K562 (cell line): Measurements from ENCODE around the gene CACNG8. TPM values are rescaled to one million over a fixed set of nuclear protein-coding genes. Genes with fewer than 3 reads are reported as not detected.

Experiments used
- ATAC-seq: fragments of 200-7000 bp; cut with Tn5 transposase; 3 replicates; pipeline ENCODE4 v1.9.1; 2020; ENCODE audit warnings: moderate library complexity
- BruUV-seq: library from RNA; stranded (reverse); fragments of 400-500 nt; replicated peaks from 2 replicates; lab custom pipeline; 2021; lab: Mats Ljungman, UMichigan
- CTCF ChIA-PET: fragments of 300-600 bp; formaldehyde crosslinking; extraction: SDS; loops from one replicate; lab custom pipeline; 2021; ENCODE audit warnings: low intra/inter-chr PET ratio; lab: Yijun Ruan, JAX
- POLR2A ChIA-PET: fragments of 300-600, 350-650 bp; sonication (Branson Sonifier 250); formaldehyde crosslinking; extraction: SDS; loops from one replicate; lab custom pipeline; 2021; ENCODE audit warnings: antibody characterized with exemption, inconsistent platforms; lab: Yijun Ruan, JAX
- DNase-seq, 4 experiments: peaks; one replicate each; pipeline versions ENCODE4 v3.0.0 to v3.0.0-alpha.2; 2011 to 2018; ENCODE audit warnings: low spot score in 3 of 4, mixed read lengths in 3 of 4; ENCODE audit errors: extremely low read depth in 1 of 4
- FAIRE-seq: peaks from 2 replicates; lab custom pipeline; 2011; peaks lifted over from hg19 to GRCh38; lab: Jason Lieb, UNC
- H2AFZ ChIP-seq: 2 replicates; pipeline ENCODE4 v1.6.0; 2011; ENCODE audit warnings: low read depth, low read length, control low read depth, inconsistent platforms
- H3K27ac ChIP-seq: fragments of 200-600 bp; 3 replicates; pipeline ENCODE4 v1.8.0; 2011; ENCODE audit warnings: low read depth, mild to moderate bottlenecking, control low read depth, inconsistent platforms, low read length, moderate library complexity, mixed read lengths; ENCODE audit errors: extremely low read depth
- H3K27me3 ChIP-seq, 2 experiments: fragments of 300-600 bp in 1 of 2; 2 replicates in 1 of 2; 3 replicates in 1 of 2; pipeline versions ENCODE4 v1.6.0 to v1.8.0; 2011; ENCODE audit warnings: inconsistent platforms in 2 of 2, low read length in 2 of 2, mild to moderate bottlenecking in 1 of 2, mixed read lengths in 1 of 2, moderate library complexity in 1 of 2; ENCODE audit not compliant: control insufficient read depth in 2 of 2, insufficient read depth in 2 of 2
- H3K36me3 ChIP-seq: fragments of 300-600 bp; 3 replicates; pipeline ENCODE4 v1.8.0; 2011; ENCODE audit warnings: mild to moderate bottlenecking, low read length, inconsistent platforms; ENCODE audit not compliant: control insufficient read depth, insufficient read depth
- H3K4me1 ChIP-seq, 2 experiments: fragments of 200-600 bp in 1 of 2; replicated peaks in 1 of 2; 2 replicates in 1 of 2; 3 replicates in 1 of 2; pipeline versions ENCODE4 v1.5.1 to v1.8.0; 2011; ENCODE audit warnings: inconsistent platforms in 2 of 2, low read length in 2 of 2, mild to moderate bottlenecking in 1 of 2, mixed read lengths in 1 of 2, moderate library complexity in 1 of 2; ENCODE audit not compliant: control insufficient read depth in 2 of 2, insufficient read depth in 2 of 2
- H3K4me2 ChIP-seq: 2 replicates; pipeline ENCODE4 v1.6.1; 2011; ENCODE audit warnings: low read length, control low read depth, inconsistent platforms, mixed read lengths; ENCODE audit not compliant: insufficient read depth
- H3K4me3 ChIP-seq: fragments of 200-600 bp; sonication (generic), shearing (Covaris generic); 2 replicates; pipeline ENCODE4 v1.5.1; 2016; ENCODE audit warnings: control low read depth, inconsistent platforms
- H3K79me2 ChIP-seq: fragments of 200-600 bp; 3 replicates; pipeline ENCODE4 v1.8.0; 2011; ENCODE audit warnings: low read length, inconsistent platforms; ENCODE audit not compliant: control insufficient read depth, insufficient read depth
- H3K9ac ChIP-seq, 2 experiments: 2 replicates each; pipeline versions ENCODE4 v1.6.0 to v1.6.1; 2011; ENCODE audit warnings: low read depth in 2 of 2, low read length in 2 of 2, control low read depth in 1 of 2, inconsistent platforms in 1 of 2, mild to moderate bottlenecking in 1 of 2, mixed read lengths in 1 of 2; ENCODE audit not compliant: insufficient read depth in 1 of 2
- H3K9me1 ChIP-seq: one replicate; pipeline ENCODE4 v1.6.0; 2011; ENCODE audit warnings: inconsistent platforms, mild to moderate bottlenecking, low read length, moderate library complexity; ENCODE audit not compliant: control insufficient read depth, insufficient read depth
- H3K9me3 ChIP-seq: replicated peaks from 2 replicates; pipeline ENCODE4 v1.5.1; 2011; ENCODE audit warnings: low read depth, low read length, inconsistent platforms; ENCODE audit not compliant: control insufficient read depth, insufficient read depth
- H4K20me1 ChIP-seq: replicated peaks from 2 replicates; pipeline ENCODE4 v1.6.1; 2011; ENCODE audit warnings: low read length, inconsistent platforms, mixed read lengths; ENCODE audit not compliant: control insufficient read depth, insufficient read depth
- HDAC1 ChIP-seq, 2 experiments: fragments of 450-650 bp; IDR thresholded peaks; 2 replicates each; pipeline ENCODE4 v1.6.1; 2016 to 2017; ENCODE audit warnings: inconsistent platforms in 1 of 2, mild to moderate bottlenecking in 1 of 2, moderate library complexity in 1 of 2
- MTA1 ChIP-seq: fragments of 450-650 bp; IDR thresholded peaks from 2 replicates; pipeline ENCODE4 v1.6.1; 2017; ENCODE audit warnings: borderline replicate concordance
- PCBP1 ChIP-seq: fragments of 200-400 bp; formaldehyde crosslinking; IDR thresholded peaks from 2 replicates; pipeline ENCODE4 v1.6.1; 2018; ENCODE audit warnings: mild to moderate bottlenecking, low read depth, low read length; ENCODE audit not compliant: poor library complexity, severe bottlenecking
- PKNOX1 ChIP-seq: fragments of 450-650 bp; IDR thresholded peaks from 2 replicates; pipeline ENCODE4 v1.6.1; 2016
- RBM14 ChIP-seq: fragments of 200-400 bp; formaldehyde crosslinking; IDR thresholded peaks from 2 replicates; pipeline ENCODE4 v1.6.1; 2018; ENCODE audit warnings: low read depth, mild to moderate bottlenecking, low read length, moderate library complexity, borderline replicate concordance; ENCODE audit not compliant: insufficient read depth
- TARDBP ChIP-seq: fragments of 450-650 bp; IDR thresholded peaks from 2 replicates; pipeline ENCODE4 v1.6.1; 2016
- ZNF184 ChIP-seq: sonication (generic); formaldehyde crosslinking; IDR thresholded peaks from 2 replicates; pipeline ENCODE4 v1.5.0; 2020; ENCODE audit warnings: missing genetic modification reagents
- ZNF584 ChIP-seq: fragments of 200-800 bp; sonication (Bioruptor generic); IDR thresholded peaks from 2 replicates; pipeline ENCODE4 v1.6.1; 2016; ENCODE audit warnings: low read depth, mild to moderate bottlenecking, missing genetic modification characterization, missing compliant biosample characterization
- WGBS: fragments of 100-300 bp; shearing (Covaris generic); methylation state at CpG from one replicate; pipeline ENCODE4 v1.1.6; 2016; ENCODE audit warnings: low coverage, mixed read lengths; ENCODE audit not compliant: insufficient coverage; ENCODE audit errors: missing lambda C conversion rate; 5-methylcytosine and 5-hydroxymethylcytosine counted together
- in situ Hi-C: fragments of 300-500 bp; cut with MboI; formaldehyde crosslinking; loops from 4 replicates; pipeline ENCODE4 v1.15.0; 2018; ENCODE audit warnings: inconsistent platforms, mixed read lengths
- intact Hi-C: fragments of 100-400 bp; cut with micrococcal nuclease; formaldehyde crosslinking; loops from 2 replicates; pipeline ENCODE4 v1.14.2; 2022
- polyA plus RNA-seq, 8 experiments: library from polyadenylated mRNA; depleted of rRNA in 4 of 8; stranded (reverse) in 5 of 8; unstranded in 3 of 8; fragments of >200 nt; fragmentation: Nextera tagmentation in 2 of 8; fragmentation: Illumina TruSeq in 1 of 8; extraction: Ambion mirVana in 2 of 8; extraction: Trizol in 1 of 8; gene quantifications; 2 replicates each; pipeline versions ENCODE4 v1.2.1 to v1.2.3, GENCODE V29; 2011 to 2014; ENCODE audit warnings: inconsistent platforms in 1 of 8, missing spikeins in 1 of 8
- total RNA-seq, 7 experiments: library from RNA; depleted of rRNA in 6 of 7; stranded (reverse); fragments of >200 nt in 6 of 7; fragmentation: Illumina TruSeq in 2 of 7; extraction: Trizol in 2 of 7; gene quantifications; 2 replicates each; pipeline versions ENCODE4 v1.2.1 to v1.2.3, GENCODE V29; 2011 to 2021; ENCODE audit warnings: low replicate concordance in 1 of 7
- TF ChIP-seq, protein P1 (sequence below): IDR thresholded peaks from 2 replicates; pipeline ENCODE4 v1.6.1; 2016; ENCODE audit warnings: missing genetic modification characterization, missing compliant biosample characterization
- TF ChIP-seq, protein P2 (sequence below): fragments of 450-650 bp; formaldehyde crosslinking; IDR thresholded peaks from 2 replicates; pipeline ENCODE4 v1.4.0; 2022; ENCODE audit warnings: missing genetic modification characterization

Gene CACNG8
- total and polyA plus RNA-seq, 9 of the 15 experiments (the other 6 are each of a cell fraction or from before 2014, with no cell fraction given): 0.02 to 0.05 TPM; not detected in 7

DNA sequence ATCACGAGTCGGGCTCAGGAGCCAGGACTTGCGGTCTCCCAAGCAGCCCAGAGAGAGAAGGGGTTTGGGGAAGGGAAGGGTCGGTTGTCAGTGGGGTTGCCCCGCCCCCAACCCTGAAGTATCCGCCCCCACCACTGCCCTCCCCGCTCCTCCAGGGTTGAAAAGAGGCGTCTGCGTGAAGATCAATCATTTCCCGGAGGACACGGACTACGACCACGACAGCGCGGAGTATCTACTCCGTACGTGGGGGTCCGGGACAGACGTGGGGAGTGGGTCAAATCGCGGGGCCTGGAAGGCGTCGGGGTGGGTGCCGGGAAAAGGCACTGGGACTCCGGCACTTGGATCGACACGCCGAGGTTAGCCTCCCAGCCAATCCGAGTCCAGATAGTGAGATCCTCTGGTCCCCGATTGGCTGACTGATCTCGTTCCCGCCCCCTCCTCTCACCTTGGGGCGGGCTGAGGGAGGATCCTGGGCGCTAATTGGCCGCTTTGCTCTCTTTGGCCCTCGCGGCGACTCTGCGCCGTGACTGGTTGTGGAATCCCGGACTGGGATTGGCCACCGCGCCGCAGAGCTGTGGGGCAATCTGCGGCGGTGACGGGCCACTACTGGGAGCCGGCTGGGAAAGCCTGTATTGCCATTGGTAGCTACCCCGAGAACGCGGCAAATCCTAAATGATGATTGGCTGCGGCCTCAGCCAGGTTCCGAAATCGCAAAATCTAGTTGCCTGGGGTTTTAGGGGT, 15.4 kb downstream of the CACNG8 start (continued):
- peak; percentile 76 for TF ChIP-seq PKNOX1
- TF ChIP-seq RBM14: no peak
- no peak for TF ChIP-seq ZNF584 (CRISPR knock-in tag)
- no peak for TF ChIP-seq PCBP1
- no peak for TF ChIP-seq HDAC1 (IDR thresholded peaks at IDR 0.05)
- TF ChIP-seq, all 486 proteins: peak for 7

DNA sequence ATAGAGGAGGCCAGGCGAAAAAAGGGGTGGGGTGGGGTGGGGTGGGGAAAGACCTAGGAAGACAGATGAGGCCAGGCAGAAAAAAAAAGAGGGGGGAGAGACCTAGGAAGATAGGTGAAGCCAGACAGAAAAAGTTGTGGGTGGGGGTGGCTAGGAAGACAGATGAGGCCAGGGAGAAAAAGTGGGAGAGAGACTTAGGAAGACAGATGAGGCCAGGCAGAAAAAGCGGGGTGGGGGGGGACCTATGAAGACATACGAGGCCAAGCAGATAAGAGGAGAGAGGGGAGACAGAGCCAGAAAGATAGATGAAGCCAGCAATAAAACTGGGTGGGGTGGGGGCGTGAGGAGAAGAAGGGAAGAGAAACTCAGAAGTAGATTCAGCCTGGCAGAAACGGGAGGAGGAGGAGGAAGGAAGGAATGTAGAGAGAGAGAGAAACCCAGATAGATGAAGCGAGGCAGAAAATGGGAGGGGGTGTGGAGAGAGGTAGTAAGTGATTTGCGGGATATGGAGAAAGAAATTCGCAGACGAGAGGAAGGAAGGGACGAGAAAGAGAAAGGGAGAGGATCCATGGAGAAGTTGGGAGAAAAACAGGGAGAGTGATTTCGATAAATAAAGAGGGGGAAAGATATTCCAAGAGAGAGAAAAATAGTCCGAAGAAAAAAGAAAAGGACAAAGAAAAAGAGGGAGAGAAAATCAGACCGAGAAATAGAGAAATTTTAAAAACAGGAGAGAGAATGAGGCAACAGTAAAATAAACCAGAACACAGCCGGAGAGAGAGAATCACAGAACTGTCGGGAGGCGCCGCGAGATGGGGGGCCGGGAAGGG, 16.5 kb downstream of the CACNG8 start:
- Histone ChIP-seq H3K27ac (no peak overlapping the region), H3K4me3 (peak overlapping the region; percentile 27)
- intact Hi-C loops: no loop called here

More for the DNA sequence above, 16.5 kb downstream of the CACNG8 start:
- DNase-seq (no peak), FAIRE-seq (no peak), ATAC-seq (no peak)
- in situ Hi-C loops: no loop called here
- peak overlapping the region; percentile 37; the same call in 1 of the 2 replicates for H3K4me2 ChIP-seq
- no peak overlapping the region for H2AFZ ChIP-seq
- H3K4me1 ChIP-seq: peaks cover 2 to 24% of the 10 kb centered on the region in 2 experiments; a peak in 2 of 5 replicates
- H3K9me1 ChIP-seq: no peaks in the 10 kb centered on the region
- H3K79me2 ChIP-seq: no peaks in the 10 kb centered on the region
- H4K20me1 ChIP-seq: no peaks in the 10 kb centered on the region; the same call in 1 of the 2 replicates
- no peaks in the 10 kb centered on the region for H3K36me3 ChIP-seq
- ChIA-PET CTCF (no interaction called here), POLR2A (interaction anchor here (0.9 kb wide), 1 partner anchor 9 kb away, joined by 4 read pairs; no protein-coding TSS in a partner anchor)
- peaks cover 4 to 10% of the 10 kb centered on the region in 2 experiments; a peak in 4 of 5 replicates for H3K27me3 ChIP-seq
- 3% methylated on average over 11 of the region's 19 CpGs for WGBS
- TF ChIP-seq ZNF184 (no peak), TARDBP (no peak), MTA1 (no peak)
- TF ChIP-seq, protein P1, sequence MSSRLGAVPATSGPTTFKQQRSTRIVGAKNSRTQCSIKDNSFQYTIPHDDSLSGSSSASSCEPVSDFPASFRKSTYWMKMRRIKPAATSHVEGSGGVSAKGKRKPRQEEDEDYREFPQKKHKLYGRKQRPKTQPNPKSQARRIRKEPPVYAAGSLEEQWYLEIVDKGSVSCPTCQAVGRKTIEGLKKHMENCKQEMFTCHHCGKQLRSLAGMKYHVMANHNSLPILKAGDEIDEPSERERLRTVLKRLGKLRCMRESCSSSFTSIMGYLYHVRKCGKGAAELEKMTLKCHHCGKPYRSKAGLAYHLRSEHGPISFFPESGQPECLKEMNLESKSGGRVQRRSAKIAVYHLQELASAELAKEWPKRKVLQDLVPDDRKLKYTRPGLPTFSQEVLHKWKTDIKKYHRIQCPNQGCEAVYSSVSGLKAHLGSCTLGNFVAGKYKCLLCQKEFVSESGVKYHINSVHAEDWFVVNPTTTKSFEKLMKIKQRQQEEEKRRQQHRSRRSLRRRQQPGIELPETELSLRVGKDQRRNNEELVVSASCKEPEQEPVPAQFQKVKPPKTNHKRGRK (tag): peak; percentile 87
- TF ChIP-seq, protein P2, sequence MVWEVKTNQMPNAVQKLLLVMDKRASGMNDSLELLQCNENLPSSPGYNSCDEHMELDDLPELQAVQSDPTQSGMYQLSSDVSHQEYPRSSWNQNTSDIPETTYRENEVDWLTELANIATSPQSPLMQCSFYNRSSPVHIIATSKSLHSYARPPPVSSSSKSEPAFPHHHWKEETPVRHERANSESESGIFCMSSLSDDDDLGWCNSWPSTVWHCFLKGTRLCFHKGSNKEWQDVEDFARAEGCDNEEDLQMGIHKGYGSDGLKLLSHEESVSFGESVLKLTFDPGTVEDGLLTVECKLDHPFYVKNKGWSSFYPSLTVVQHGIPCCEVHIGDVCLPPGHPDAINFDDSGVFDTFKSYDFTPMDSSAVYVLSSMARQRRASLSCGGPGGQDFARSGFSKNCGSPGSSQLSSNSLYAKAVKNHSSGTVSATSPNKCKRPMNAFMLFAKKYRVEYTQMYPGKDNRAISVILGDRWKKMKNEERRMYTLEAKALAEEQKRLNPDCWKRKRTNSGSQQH (CRISPR knock-in tag): no peak
- BruUV-seq: no TSS peak
- H3K9ac ChIP-seq: no peak overlapping the region
- H3K9me3 ChIP-seq: no peaks in the 10 kb centered on the region
